ENCODE measurements around the gene ACTL7A.

Gene ACTL7A

DNA sequence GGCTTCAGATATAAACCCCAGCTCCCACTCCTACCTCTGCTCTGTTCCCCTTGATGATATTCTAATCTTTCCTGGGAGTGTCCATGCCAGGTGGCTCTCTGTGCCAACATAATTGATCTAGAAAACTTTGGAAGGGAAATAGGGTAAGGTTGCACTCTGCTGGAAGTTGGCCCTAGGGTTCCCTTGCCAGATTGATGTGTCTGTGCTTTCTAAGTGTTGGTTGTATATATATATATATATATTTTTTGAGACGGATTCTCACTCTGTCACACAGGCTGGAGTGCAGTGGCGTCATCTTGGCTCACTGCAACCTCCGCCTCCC, 29.9 kb upstream of the ACTL7A start:
- H3K4me1 ChIP-seq (ENCODE audit: low read depth, poor library complexity, severe bottlenecking) = no peaks in the 10 kb centered on the region
- no peaks in the 10 kb centered on the region for H3K27me3 ChIP-seq (ENCODE audit: insufficient read depth, low read depth)
- no peaks in the 10 kb centered on the region for H4K20me1 ChIP-seq (ENCODE audit: insufficient read depth)
- no peak overlapping the region for H2AFZ ChIP-seq (ENCODE audit: low read depth)
- H3K27ac ChIP-seq = no peak overlapping the region
- H3K9ac ChIP-seq = no peak overlapping the region
- no peaks in the 10 kb centered on the region for H3K36me3 ChIP-seq (ENCODE audit: insufficient read depth)
- TF ChIP-seq, protein P1, sequence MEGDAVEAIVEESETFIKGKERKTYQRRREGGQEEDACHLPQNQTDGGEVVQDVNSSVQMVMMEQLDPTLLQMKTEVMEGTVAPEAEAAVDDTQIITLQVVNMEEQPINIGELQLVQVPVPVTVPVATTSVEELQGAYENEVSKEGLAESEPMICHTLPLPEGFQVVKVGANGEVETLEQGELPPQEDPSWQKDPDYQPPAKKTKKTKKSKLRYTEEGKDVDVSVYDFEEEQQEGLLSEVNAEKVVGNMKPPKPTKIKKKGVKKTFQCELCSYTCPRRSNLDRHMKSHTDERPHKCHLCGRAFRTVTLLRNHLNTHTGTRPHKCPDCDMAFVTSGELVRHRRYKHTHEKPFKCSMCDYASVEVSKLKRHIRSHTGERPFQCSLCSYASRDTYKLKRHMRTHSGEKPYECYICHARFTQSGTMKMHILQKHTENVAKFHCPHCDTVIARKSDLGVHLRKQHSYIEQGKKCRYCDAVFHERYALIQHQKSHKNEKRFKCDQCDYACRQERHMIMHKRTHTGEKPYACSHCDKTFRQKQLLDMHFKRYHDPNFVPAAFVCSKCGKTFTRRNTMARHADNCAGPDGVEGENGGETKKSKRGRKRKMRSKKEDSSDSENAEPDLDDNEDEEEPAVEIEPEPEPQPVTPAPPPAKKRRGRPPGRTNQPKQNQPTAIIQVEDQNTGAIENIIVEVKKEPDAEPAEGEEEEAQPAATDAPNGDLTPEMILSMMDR (conservative IDR thresholded peaks at IDR 0.05; ENCODE audit: low read depth, low read length) = no peak
- no peak overlapping the region for H3K4me2 ChIP-seq
- H3K4me3 ChIP-seq (IDR thresholded peaks at IDR 0.05; ENCODE audit: insufficient read depth, low read depth, low read length) = no peak overlapping the region
- no peaks in the 10 kb centered on the region for H3K79me2 ChIP-seq (ENCODE audit: insufficient read depth, low read depth)

- no peak overlapping the region for H3K9ac ChIP-seq
- no peak overlapping the region for H3K4me3 ChIP-seq (IDR thresholded peaks at IDR 0.05; ENCODE audit: insufficient read depth, low read depth, low read length)
- no peak overlapping the region for H3K4me2 ChIP-seq
- H3K79me2 ChIP-seq (ENCODE audit: insufficient read depth, low read depth) = no peaks in the 10 kb centered on the region
- H3K4me1 ChIP-seq (ENCODE audit: low read depth, poor library complexity, severe bottlenecking) = no peaks in the 10 kb centered on the region
- H2AFZ ChIP-seq (ENCODE audit: low read depth) = no peak overlapping the region
- no peaks in the 10 kb centered on the region for H3K36me3 ChIP-seq (ENCODE audit: insufficient read depth)
- H4K20me1 ChIP-seq (ENCODE audit: insufficient read depth) = no peaks in the 10 kb centered on the region
- H3K27me3 ChIP-seq (ENCODE audit: insufficient read depth, low read depth) = no peaks in the 10 kb centered on the region
- no peak overlapping the region for H3K27ac ChIP-seq
- TF ChIP-seq, protein P1 (conservative IDR thresholded peaks at IDR 0.05; ENCODE audit: low read depth, low read length) = no peak
These were observed 27.0 kb upstream of the ACTL7A start for GRCh38 chr9:108834959-108835665.

DNA sequence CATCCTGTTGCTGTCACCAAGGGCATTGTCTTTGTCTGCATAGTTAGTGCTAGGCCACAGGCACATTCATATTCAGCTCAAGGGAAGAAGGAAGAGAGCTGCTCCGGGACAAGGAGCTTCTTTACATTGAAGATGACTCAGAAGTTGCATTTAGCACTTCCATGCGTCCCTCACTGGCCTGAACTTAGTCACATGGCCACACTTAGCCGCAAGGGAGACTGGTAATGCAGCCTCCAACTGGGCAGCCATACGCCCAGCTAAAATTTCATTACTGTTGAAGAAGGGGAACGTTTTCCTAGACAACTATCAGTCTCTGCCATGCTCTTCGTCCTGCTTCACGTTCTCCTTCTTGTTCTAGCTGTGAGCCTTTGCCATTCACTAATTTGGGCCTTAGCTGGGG, 26.2 kb upstream of the ACTL7A start:
- Histone ChIP-seq H3K4me1 (ENCODE audit: low read depth, poor library complexity, severe bottlenecking) (no peaks in the 10 kb centered on the region), H3K4me3 (IDR thresholded peaks at IDR 0.05; ENCODE audit: insufficient read depth, low read depth, low read length) (no peak overlapping the region)

GRCh38 chr9:108836319-108836718, 25.7 kb upstream of the ACTL7A start:
- Histone ChIP-seq H3K36me3 (ENCODE audit: insufficient read depth) (no peaks in the 10 kb centered on the region), H3K9ac (no peak overlapping the region), H3K79me2 (ENCODE audit: insufficient read depth, low read depth) (no peaks in the 10 kb centered on the region), H3K4me3 (IDR thresholded peaks at IDR 0.05; ENCODE audit: insufficient read depth, low read depth, low read length) (no peak overlapping the region), H3K27ac (no peak overlapping the region), H3K27me3 (ENCODE audit: insufficient read depth, low read depth) (no peaks in the 10 kb centered on the region), H3K4me2 (no peak overlapping the region), H3K4me1 (ENCODE audit: low read depth, poor library complexity, severe bottlenecking) (no peaks in the 10 kb centered on the region), H4K20me1 (ENCODE audit: insufficient read depth) (no peaks in the 10 kb centered on the region), H2AFZ (ENCODE audit: low read depth) (no peak overlapping the region)
- TF ChIP-seq, protein P1 (conservative IDR thresholded peaks at IDR 0.05; ENCODE audit: low read depth, low read length) = no peak

More for the DNA sequence above, 26.2 kb upstream of the ACTL7A start:
- H3K27me3 ChIP-seq (ENCODE audit: insufficient read depth, low read depth) = no peaks in the 10 kb centered on the region
- no peaks in the 10 kb centered on the region for H4K20me1 ChIP-seq (ENCODE audit: insufficient read depth)
- no peak overlapping the region for H3K27ac ChIP-seq
- TF ChIP-seq, protein P1 (conservative IDR thresholded peaks at IDR 0.05; ENCODE audit: low read depth, low read length) = no peak
- no peak overlapping the region for H3K9ac ChIP-seq
- no peak overlapping the region for H2AFZ ChIP-seq (ENCODE audit: low read depth)
- H3K79me2 ChIP-seq (ENCODE audit: insufficient read depth, low read depth) = no peaks in the 10 kb centered on the region
- no peak overlapping the region for H3K4me2 ChIP-seq
- no peaks in the 10 kb centered on the region for H3K36me3 ChIP-seq (ENCODE audit: insufficient read depth)

All from KMS-11 (cell line).